Measurements from ENCODE around the gene FAM98C.

DNA sequence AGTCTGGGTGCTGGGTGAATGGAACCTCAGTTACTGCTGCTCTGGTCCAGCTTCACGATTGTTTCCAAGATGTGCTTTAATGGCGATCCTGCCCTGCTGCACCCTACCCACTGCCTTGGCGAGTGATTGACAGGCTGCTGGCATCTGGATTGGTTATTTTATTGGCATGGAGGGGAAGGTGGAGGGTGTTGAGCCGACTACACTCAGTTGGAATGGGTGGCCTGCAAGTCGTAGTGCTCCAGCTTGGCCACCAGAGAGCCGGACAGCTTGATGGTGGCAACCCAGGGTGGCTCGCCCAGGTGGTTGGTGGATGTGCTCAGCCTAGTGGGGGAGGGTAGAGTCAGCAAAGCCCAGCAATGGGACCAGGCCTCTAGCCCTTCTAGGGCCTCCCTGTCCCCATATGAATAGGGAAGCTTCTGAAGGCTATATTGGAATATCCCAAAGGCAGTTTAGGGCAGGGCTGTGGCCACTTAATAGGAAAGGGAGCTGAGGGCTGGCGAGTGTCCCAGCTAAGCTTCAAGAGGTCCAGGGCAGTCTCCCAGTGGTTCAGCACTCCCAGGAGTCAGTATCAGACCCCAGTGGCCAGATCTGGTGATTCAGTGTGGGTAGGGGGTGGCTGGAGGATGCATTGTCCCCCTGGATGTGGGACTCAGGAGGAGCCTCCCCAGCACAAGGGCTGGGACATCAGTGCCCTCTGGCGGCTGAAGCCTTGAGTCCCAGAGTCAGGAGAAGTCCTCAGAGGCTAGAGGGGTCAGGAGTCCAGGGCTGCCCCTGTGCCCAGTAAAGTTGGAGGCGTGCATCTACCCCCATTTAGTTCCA, 18.5 kb upstream of the FAM98C start:
- TF ChIP-seq, protein P1, sequence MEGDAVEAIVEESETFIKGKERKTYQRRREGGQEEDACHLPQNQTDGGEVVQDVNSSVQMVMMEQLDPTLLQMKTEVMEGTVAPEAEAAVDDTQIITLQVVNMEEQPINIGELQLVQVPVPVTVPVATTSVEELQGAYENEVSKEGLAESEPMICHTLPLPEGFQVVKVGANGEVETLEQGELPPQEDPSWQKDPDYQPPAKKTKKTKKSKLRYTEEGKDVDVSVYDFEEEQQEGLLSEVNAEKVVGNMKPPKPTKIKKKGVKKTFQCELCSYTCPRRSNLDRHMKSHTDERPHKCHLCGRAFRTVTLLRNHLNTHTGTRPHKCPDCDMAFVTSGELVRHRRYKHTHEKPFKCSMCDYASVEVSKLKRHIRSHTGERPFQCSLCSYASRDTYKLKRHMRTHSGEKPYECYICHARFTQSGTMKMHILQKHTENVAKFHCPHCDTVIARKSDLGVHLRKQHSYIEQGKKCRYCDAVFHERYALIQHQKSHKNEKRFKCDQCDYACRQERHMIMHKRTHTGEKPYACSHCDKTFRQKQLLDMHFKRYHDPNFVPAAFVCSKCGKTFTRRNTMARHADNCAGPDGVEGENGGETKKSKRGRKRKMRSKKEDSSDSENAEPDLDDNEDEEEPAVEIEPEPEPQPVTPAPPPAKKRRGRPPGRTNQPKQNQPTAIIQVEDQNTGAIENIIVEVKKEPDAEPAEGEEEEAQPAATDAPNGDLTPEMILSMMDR (conservative IDR thresholded peaks at IDR 0.05), result no peak
- TF ChIP-seq ZFX (IDR thresholded peaks at IDR 0.05), result no peak
